HEK293 (cell line): Measurements from ENCODE around the gene LAX1.
A peak's percentile ranks its signal among the peaks of the same experiment; 100 is the strongest.

ENCODE experiments used
- CTCF ChIA-PET: fragments of 350-600 bp; formaldehyde crosslinking; extraction: SDS; loops from one replicate; lab custom pipeline; 2021; ENCODE audit warnings: antibody characterized with exemption; lab: Yijun Ruan, JAX
- POLR2A ChIA-PET: fragments of 300-600 bp; formaldehyde crosslinking; extraction: SDS; loops from one replicate; lab custom pipeline; 2020; ENCODE audit warnings: antibody characterized with exemption, inconsistent platforms; lab: Yijun Ruan, JAX
- H3K27ac ChIP-seq: fragments of 200-500 bp; sonication (Bioruptor generic); 2 replicates; pipeline ENCODE4 v1.5.1; 2014; ENCODE audit warnings: low read depth, low read length, control low read depth, inconsistent platforms; ENCODE audit errors: extremely low read depth
- H3K36me3 ChIP-seq, 2 experiments: fragments of 200-500 bp in 1 of 2; sonication (Bioruptor generic) in 1 of 2; 1 replicate in 1 of 2; 2 replicates in 1 of 2; pipeline ENCODE4 v1.5.1; 2014 to 2017; ENCODE audit warnings: inconsistent platforms in 2 of 2, low read length in 2 of 2; ENCODE audit not compliant: control insufficient read depth in 2 of 2, insufficient read depth in 1 of 2
- H3K4me1 ChIP-seq: fragments of 200-500 bp; sonication (Bioruptor generic); 2 replicates; pipeline ENCODE4 v1.5.1; 2014; ENCODE audit warnings: mild to moderate bottlenecking, low read length, inconsistent platforms; ENCODE audit not compliant: control insufficient read depth, insufficient read depth
- H3K4me3 ChIP-seq: 2 replicates; pipeline ENCODE4 v1.5.1; 2011; ENCODE audit warnings: low read depth, mild to moderate bottlenecking, control low read depth, low read length, moderate library complexity
- H3K9me3 ChIP-seq: fragments of 200-500 bp; sonication (Bioruptor generic); 2 replicates; pipeline ENCODE4 v1.5.1; 2014; ENCODE audit warnings: low read depth, low read length, inconsistent platforms; ENCODE audit not compliant: control insufficient read depth, insufficient read depth
- BCL11B ChIP-seq: fragments of 450-650 bp; formaldehyde crosslinking; IDR thresholded peaks from 2 replicates; pipeline ENCODE4 v1.5.1; 2016; ENCODE audit warnings: low read depth, missing biosample characterization, missing genetic modification characterization
- HOXC10 ChIP-seq: sonication (generic); formaldehyde crosslinking; IDR thresholded peaks from 2 replicates; pipeline ENCODE4 v1.8.1; 2023; ENCODE audit warnings: mild to moderate bottlenecking, missing genetic modification reagents
- HOXD13 ChIP-seq: sonication (generic); formaldehyde crosslinking; IDR thresholded peaks from 2 replicates; pipeline ENCODE4 v1.8.0; 2022; ENCODE audit warnings: missing genetic modification reagents, borderline replicate concordance
- KLF9 ChIP-seq: fragments of 450-650 bp; formaldehyde crosslinking; IDR thresholded peaks from 2 replicates; pipeline ENCODE4 v1.5.1; 2016; ENCODE audit warnings: missing biosample characterization, missing genetic modification characterization, low read depth
- PATZ1 ChIP-seq: fragments of 450-650 bp; formaldehyde crosslinking; IDR thresholded peaks from 2 replicates; pipeline ENCODE4 v1.5.1; 2016; ENCODE audit warnings: missing biosample characterization, missing genetic modification characterization
- PRDM6 ChIP-seq: fragments of 450-650 bp; formaldehyde crosslinking; IDR thresholded peaks from 2 replicates; pipeline ENCODE4 v1.5.1; 2017; ENCODE audit warnings: missing biosample characterization, missing genetic modification characterization
- REPIN1 ChIP-seq: fragments of 450-650 bp; formaldehyde crosslinking; IDR thresholded peaks from 2 replicates; pipeline ENCODE4 v1.5.1; 2017; ENCODE audit warnings: missing biosample characterization, missing genetic modification characterization, low read depth
- SALL2 ChIP-seq: fragments of 450-650 bp; formaldehyde crosslinking; IDR thresholded peaks from 2 replicates; pipeline ENCODE4 v1.5.0; 2017; ENCODE audit warnings: missing biosample characterization, mild to moderate bottlenecking, missing genetic modification characterization, borderline replicate concordance
- YY1 ChIP-seq: fragments of 450-650 bp; formaldehyde crosslinking; IDR thresholded peaks from 2 replicates; pipeline ENCODE4 v1.5.1; 2018; ENCODE audit warnings: missing biosample characterization, missing genetic modification characterization
- YY2 ChIP-seq: fragments of 450-650 bp; formaldehyde crosslinking; IDR thresholded peaks from 2 replicates; pipeline ENCODE4 v1.5.1; 2016; ENCODE audit warnings: missing biosample characterization, missing genetic modification characterization
- ZBTB49 ChIP-seq: fragments of 450-650 bp; formaldehyde crosslinking; IDR thresholded peaks from 2 replicates; pipeline ENCODE4 v1.5.1; 2016; ENCODE audit warnings: missing biosample characterization, missing genetic modification characterization, low read depth
- ZBTB7A ChIP-seq: fragments of 450-650 bp; formaldehyde crosslinking; IDR thresholded peaks from 2 replicates; pipeline ENCODE4 v1.5.1; 2016; ENCODE audit warnings: low read depth, missing biosample characterization, missing genetic modification characterization
- ZFHX2 ChIP-seq: fragments of 450-650 bp; formaldehyde crosslinking; conservative IDR thresholded peaks from 2 replicates; pipeline ENCODE4 v1.5.1; 2016; ENCODE audit warnings: missing biosample characterization, missing genetic modification characterization
- ZNF175 ChIP-seq: fragments of 450-650 bp; formaldehyde crosslinking; IDR thresholded peaks from 2 replicates; pipeline ENCODE4 v1.5.1; 2016; ENCODE audit warnings: missing biosample characterization, missing genetic modification characterization
- ZNF18 ChIP-seq: fragments of 450-650 bp; formaldehyde crosslinking; IDR thresholded peaks from 2 replicates; pipeline ENCODE4 v1.5.1; 2016; ENCODE audit warnings: missing biosample characterization, missing genetic modification characterization
- ZNF311 ChIP-seq: fragments of 450-650 bp; formaldehyde crosslinking; IDR thresholded peaks from 2 replicates; pipeline ENCODE4 v1.5.1; 2017; ENCODE audit warnings: missing biosample characterization, missing genetic modification characterization, borderline replicate concordance
- ZNF398 ChIP-seq: fragments of 450-650 bp; formaldehyde crosslinking; IDR thresholded peaks from 2 replicates; pipeline ENCODE4 v1.5.1; 2017; ENCODE audit warnings: missing biosample characterization, missing genetic modification characterization
- ZNF510 ChIP-seq: fragments of 450-650 bp; formaldehyde crosslinking; IDR thresholded peaks from 2 replicates; pipeline ENCODE4 v1.5.1; 2018; ENCODE audit warnings: mild to moderate bottlenecking, missing genetic modification characterization, missing biosample characterization; ENCODE audit not compliant: insufficient replicate concordance
- ZNF529 ChIP-seq: fragments of 450-650 bp; formaldehyde crosslinking; IDR thresholded peaks from 2 replicates; pipeline ENCODE4 v1.5.1; 2017; ENCODE audit warnings: missing genetic modification characterization, missing biosample characterization; ENCODE audit not compliant: insufficient replicate concordance
- ZNF548 ChIP-seq: fragments of 450-650 bp; formaldehyde crosslinking; IDR thresholded peaks from 2 replicates; pipeline ENCODE4 v1.5.1; 2016; ENCODE audit warnings: missing biosample characterization, missing genetic modification characterization
- ZNF571 ChIP-seq: fragments of 450-650 bp; formaldehyde crosslinking; IDR thresholded peaks from 2 replicates; pipeline ENCODE4 v1.5.0; 2017; ENCODE audit warnings: missing biosample characterization, missing genetic modification characterization
- ZNF677 ChIP-seq: fragments of 450-650 bp; IDR thresholded peaks from 2 replicates; pipeline ENCODE4 v1.5.0; 2018; ENCODE audit warnings: missing biosample characterization, mild to moderate bottlenecking, missing genetic modification characterization, moderate library complexity

Gene LAX1

GRCh38 chr1:203799971-203800370 lies 35.0 kb downstream of the LAX1 start:
- POLR2A ChIA-PET, result no interaction called here
- CTCF ChIA-PET, result interaction anchor here (0.7 to 1.1 kb wide), 2 partner anchors 266 to 330 kb away, joined by 3 read pairs; no protein-coding TSS in a partner anchor
- peaks cover 18 to 64% of the 10 kb centered on the region in 2 experiments for H3K36me3 ChIP-seq
- no peak overlapping the region for H3K4me3 ChIP-seq
- H3K27ac ChIP-seq, result no peak overlapping the region
- H3K4me1 ChIP-seq, result 0 out of 2 replicates have a peak, but pooled peaks cover 2% of the 10 kb centered on the region
- TF ChIP-seq ZNF548, result no peak
- no peak for TF ChIP-seq YY2 (tag by site-specific recombination)
- TF ChIP-seq HOXC10 (CRISPR knock-in tag), result no peak
- no peaks in the 10 kb centered on the region for H3K9me3 ChIP-seq

GRCh38 chr1:203805689-203806088 lies 40.7 kb downstream of the LAX1 start:
- peaks cover 51 to 64% of the 10 kb centered on the region in 2 experiments for H3K36me3 ChIP-seq
- ChIA-PET CTCF (no interaction called here), POLR2A (no interaction called here)
- H3K4me3 ChIP-seq, result no peak overlapping the region
- TF ChIP-seq ZBTB49, result no peak
- no peak for TF ChIP-seq ZNF529 (tag by site-specific recombination)
- TF ChIP-seq PATZ1 (tag by site-specific recombination), result no peak
- no peak for TF ChIP-seq YY1 (tag by site-specific recombination)
- TF ChIP-seq ZNF510 (tag by site-specific recombination), result no peak
- peak; percentile 99 for TF ChIP-seq ZNF677 (tag by site-specific recombination)
- TF ChIP-seq PRDM6 (tag by site-specific recombination), result no peak
- no peak for TF ChIP-seq KLF9 (tag by site-specific recombination)
- TF ChIP-seq SALL2 (tag by site-specific recombination), result no peak
- no peaks in the 10 kb centered on the region for H3K4me1 ChIP-seq
- H3K27ac ChIP-seq, result no peak overlapping the region
- no peaks in the 10 kb centered on the region for H3K9me3 ChIP-seq

GRCh38 chr1:203807196-203807595 lies 42.2 kb downstream of the LAX1 start:
- no peaks in the 10 kb centered on the region for H3K9me3 ChIP-seq
- no peak overlapping the region for H3K4me3 ChIP-seq
- ChIA-PET POLR2A (no interaction called here), CTCF (no interaction called here)
- H3K27ac ChIP-seq, result no peak overlapping the region
- H3K36me3 ChIP-seq, result peaks cover 51 to 63% of the 10 kb centered on the region in 2 experiments
- H3K4me1 ChIP-seq, result no peaks in the 10 kb centered on the region
- no peak for TF ChIP-seq ZNF398 (tag by site-specific recombination)
- TF ChIP-seq BCL11B (tag by site-specific recombination), result no peak
- TF ChIP-seq ZNF311 (tag by site-specific recombination), result no peak
- no peak for TF ChIP-seq REPIN1
- no peak for TF ChIP-seq ZNF571 (tag by site-specific recombination)
- TF ChIP-seq ZNF175 (tag by site-specific recombination), result no peak
- no peak for TF ChIP-seq ZFHX2 (tag by site-specific recombination)
- TF ChIP-seq HOXD13 (CRISPR knock-in tag), result no peak
- TF ChIP-seq KLF9 (tag by site-specific recombination), result no peak
- no peak for TF ChIP-seq ZBTB7A
- TF ChIP-seq ZNF18 (tag by site-specific recombination), result no peak
